CD4-positive, CD25-positive, alpha-beta regulatory T cell (primary cell): ENCODE measurements around the gene TCEAL5. TPM values are rescaled to one million over a fixed set of nuclear protein-coding genes. Genes with fewer than 3 reads are reported as not detected.

Experiments
- ATAC-seq, 2 donors: fragments of 150-1000 bp; cut with Tn5 transposase; one replicate each; pipeline ENCODE4 v1.10.0; 2021; ENCODE audit warnings: low read depth in 2 of 2, moderate number of reproducible peaks in 2 of 2, moderate library complexity in 1 of 2
- DNase-seq, 3 donors: peaks; one replicate each; pipeline versions ENCODE4 v3.0.0 to v3.0.0-alpha.2; 2012 to 2022; ENCODE audit warnings: mixed read lengths in 1 of 3
- H3K27ac ChIP-seq: one replicate; pipeline ENCODE4 v1.7.0; 2013; ENCODE audit warnings: mild to moderate bottlenecking, low read length; ENCODE audit not compliant: insufficient read depth, poor library complexity, severe bottlenecking
- H3K27me3 ChIP-seq: one replicate; pipeline ENCODE4 v1.7.0; 2013; ENCODE audit warnings: low read length; ENCODE audit not compliant: control insufficient read depth, insufficient read depth
- H3K36me3 ChIP-seq: one replicate; pipeline ENCODE4 v1.7.0; 2013; ENCODE audit warnings: mild to moderate bottlenecking, low read length, moderate library complexity; ENCODE audit not compliant: control insufficient read depth, insufficient read depth
- H3K4me1 ChIP-seq: 2 replicates; pipeline ENCODE4 v1.7.0; 2013; ENCODE audit warnings: mild to moderate bottlenecking, low read length; ENCODE audit not compliant: insufficient read depth, control insufficient read depth, poor library complexity, severe bottlenecking
- H3K4me3 ChIP-seq: one replicate; pipeline ENCODE4 v1.7.0; 2013; ENCODE audit warnings: low read depth, mild to moderate bottlenecking, low read length, moderate library complexity
- H3K9me3 ChIP-seq, 2 experiments: 1 replicate in 1 of 2; 2 replicates in 1 of 2; pipeline ENCODE4 v1.7.0; 2013; ENCODE audit warnings: low read length in 2 of 2, mild to moderate bottlenecking in 1 of 2, moderate library complexity in 1 of 2; ENCODE audit not compliant: control insufficient read depth in 2 of 2
- H3K27ac Mint-ChIP-seq, 3 donors: one replicate each; pipeline ENCODE4 v1.8.0; 2020 to 2022; ENCODE audit warnings: mild to moderate bottlenecking in 3 of 3, mixed read lengths in 3 of 3, moderate library complexity in 2 of 3
- H3K27me3 Mint-ChIP-seq: one replicate; pipeline ENCODE4 v1.8.0; 2022; ENCODE audit warnings: mild to moderate bottlenecking, mixed read lengths
- H3K36me3 Mint-ChIP-seq: one replicate; pipeline ENCODE4 v1.8.0; 2020; ENCODE audit warnings: mixed read lengths
- H3K4me1 Mint-ChIP-seq, 4 donors: one replicate each; pipeline ENCODE4 v1.8.0; 2020 to 2022; ENCODE audit warnings: mixed read lengths in 4 of 4, mild to moderate bottlenecking in 1 of 4
- H3K4me3 Mint-ChIP-seq, 4 donors: one replicate each; pipeline ENCODE4 v1.8.0; 2020 to 2022; ENCODE audit warnings: mild to moderate bottlenecking in 4 of 4, mixed read lengths in 4 of 4, moderate library complexity in 3 of 4
- H3K9me3 Mint-ChIP-seq, 7 donors: one replicate each; pipeline ENCODE4 v1.8.0; 2020 to 2022; ENCODE audit warnings: mixed read lengths in 7 of 7, mild to moderate bottlenecking in 3 of 7, moderate library complexity in 2 of 7
- polyA plus RNA-seq, 4 donors: library from polyadenylated mRNA; unstranded; fragments of 300-500 nt; fragmentation: Illumina TruSeq; gene quantifications; one replicate each; pipeline ENCODE4 v1.2.3, GENCODE V29; 2021
- total RNA-seq: library from RNA; stranded (reverse); gene quantifications from one replicate; pipeline ENCODE4 v1.2.3, GENCODE V29; 2022

Gene TCEAL5
- total and polyA plus RNA-seq, 5 donors from 2014 or later: not detected

DNA sequence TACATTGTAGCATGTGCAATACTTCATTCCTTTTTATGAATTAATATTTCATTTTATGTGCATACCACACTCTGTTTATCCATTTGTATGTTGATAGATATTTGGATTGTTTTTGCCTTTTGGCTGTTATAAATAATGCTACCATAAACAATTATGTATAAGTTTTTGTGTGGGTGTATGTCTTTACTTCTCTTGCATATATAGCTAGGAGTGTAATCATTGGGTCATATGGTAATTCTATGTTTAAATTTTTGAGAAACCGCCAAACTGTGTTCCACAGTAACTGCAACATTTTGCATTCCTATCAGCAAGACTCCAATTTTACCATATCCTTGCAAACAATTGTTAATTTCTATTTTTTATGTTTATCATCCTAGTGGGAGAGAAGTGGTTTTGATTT, 3.1 kb upstream of the TCEAL5 start:
- Mint-ChIP-seq H3K27me3 (peaks cover 44% of the 10 kb centered on the region), H3K36me3 (no peaks in the 10 kb centered on the region)

GRCh38 chrX:103275947-103276567, 493 bp downstream of the TCEAL5 start:
- DNase-seq (no peak), ATAC-seq (no peak)
- Mint-ChIP-seq H3K9me3 (peaks cover 0 to 3% (median 0%) of the 10 kb centered on the region in 7 donors), H3K27me3 (peaks cover 56% of the 10 kb centered on the region), H3K36me3 (no peaks in the 10 kb centered on the region), H3K4me3 (peak overlapping the region in 1 of 4 donors; percentile 54), H3K27ac (no peak overlapping the region), H3K4me1 (peaks cover 0 to 11% (median 4%) of the 10 kb centered on the region in 4 donors)
- no peak overlapping the region for H3K27ac ChIP-seq
- H3K36me3 ChIP-seq: no peaks in the 10 kb centered on the region
- H3K4me3 ChIP-seq: no peak overlapping the region
- peaks cover 9% of the 10 kb centered on the region for H3K27me3 ChIP-seq
- H3K4me1 ChIP-seq: no peaks in the 10 kb centered on the region
- H3K9me3 ChIP-seq: no peaks in the 10 kb centered on the region

More for the DNA sequence above, 3.1 kb upstream of the TCEAL5 start:
- ATAC-seq: no peak
- H3K4me3 ChIP-seq: no peak overlapping the region
- no peaks in the 10 kb centered on the region for H3K9me3 ChIP-seq
- no peak overlapping the region for H3K27ac ChIP-seq
- peaks cover 0 to 1% (median 0%) of the 10 kb centered on the region in 7 donors for H3K9me3 Mint-ChIP-seq
- H3K36me3 ChIP-seq: no peaks in the 10 kb centered on the region
- H3K4me1 ChIP-seq: no peaks in the 10 kb centered on the region
- no peak for DNase-seq
- peaks cover 9% of the 10 kb centered on the region for H3K27me3 ChIP-seq
- H3K27ac Mint-ChIP-seq: no peak overlapping the region
- H3K4me1 Mint-ChIP-seq: peaks cover 0 to 9% (median 3%) of the 10 kb centered on the region in 4 donors
- H3K4me3 Mint-ChIP-seq: no peak overlapping the region

DNA sequence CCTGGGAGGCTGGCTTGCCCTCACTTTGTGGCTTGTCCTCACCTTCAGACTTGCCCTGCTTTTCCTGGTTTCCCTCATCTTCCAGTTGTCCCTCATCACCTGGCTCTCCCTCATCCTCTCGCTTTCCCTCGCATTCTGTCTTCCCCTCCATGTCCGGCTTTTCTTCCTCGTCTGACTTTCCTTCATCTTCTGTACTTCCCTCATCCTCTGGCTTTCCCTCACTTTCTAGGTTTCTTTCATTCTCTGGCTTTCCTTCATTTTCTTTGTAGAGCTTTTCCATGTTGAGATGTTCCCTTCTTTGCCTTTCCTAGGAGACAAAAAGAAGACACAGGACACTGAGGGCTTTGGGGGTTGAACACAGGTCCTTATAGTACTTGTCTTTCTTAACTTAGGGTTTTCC, 2.3 kb downstream of the TCEAL5 start:
- Mint-ChIP-seq H3K27ac (no peak overlapping the region), H3K4me3 (no peak overlapping the region), H3K27me3 (peaks cover 53% of the 10 kb centered on the region), H3K36me3 (no peaks in the 10 kb centered on the region), H3K4me1 (peaks cover 0 to 11% (median 4%) of the 10 kb centered on the region in 4 donors), H3K9me3 (peaks cover 0 to 3% (median 0%) of the 10 kb centered on the region in 7 donors)
- H3K4me1 ChIP-seq: no peaks in the 10 kb centered on the region
- no peaks in the 10 kb centered on the region for H3K9me3 ChIP-seq
- ATAC-seq: no peak
- no peak for DNase-seq
- no peak overlapping the region for H3K27ac ChIP-seq
- no peaks in the 10 kb centered on the region for H3K36me3 ChIP-seq
- H3K4me3 ChIP-seq: no peak overlapping the region
- peaks cover 12% of the 10 kb centered on the region for H3K27me3 ChIP-seq

GRCh38 chrX:103258275-103258674, 18.3 kb downstream of the TCEAL5 start:
- Mint-ChIP-seq H3K27me3 (peaks cover 16% of the 10 kb centered on the region), H3K4me3 (no peak overlapping the region), H3K27ac (no peak overlapping the region), H3K36me3 (no peaks in the 10 kb centered on the region), H3K9me3 (no peaks in the 10 kb centered on the region), H3K4me1 (peaks cover 0 to 21% (median 11%) of the 10 kb centered on the region in 4 donors)
- no peaks in the 10 kb centered on the region for H3K9me3 ChIP-seq
- ATAC-seq (no peak), DNase-seq (no peak)
- no peak overlapping the region for H3K27ac ChIP-seq
- H3K36me3 ChIP-seq: no peaks in the 10 kb centered on the region
- peaks cover 3% of the 10 kb centered on the region for H3K27me3 ChIP-seq
- H3K4me1 ChIP-seq: peaks cover 8% of the 10 kb centered on the region
- no peak overlapping the region for H3K4me3 ChIP-seq

- no peak overlapping the region for H3K4me3 ChIP-seq
- no peaks in the 10 kb centered on the region for H3K9me3 Mint-ChIP-seq
- peaks cover 9% of the 10 kb centered on the region for H3K27me3 Mint-ChIP-seq
- peaks cover 8% of the 10 kb centered on the region for H3K4me1 ChIP-seq
- no peak overlapping the region for H3K27ac ChIP-seq
- no peaks in the 10 kb centered on the region for H3K27me3 ChIP-seq
- H3K36me3 ChIP-seq: no peaks in the 10 kb centered on the region
- H3K36me3 Mint-ChIP-seq: no peaks in the 10 kb centered on the region
- ATAC-seq (no peak), DNase-seq (no peak)
- H3K27ac Mint-ChIP-seq: no peak overlapping the region
- H3K4me3 Mint-ChIP-seq: peak overlapping the region in 1 of 4 donors; percentile 46
- H3K9me3 ChIP-seq: no peaks in the 10 kb centered on the region
- peaks cover 0 to 23% (median 13%) of the 10 kb centered on the region in 4 donors for H3K4me1 Mint-ChIP-seq
These were observed 19.9 kb downstream of the TCEAL5 start for GRCh38 chrX:103256651-103257050.

GRCh38 chrX:103254921-103255493, 21.5 kb downstream of the TCEAL5 start, which contains the start of gene TCEAL8:
TSS of gene TCEAL8 (minus strand) at chrX:103255155. CDS start at chrX:103253979, 1,176 bp downstream.
- Histone ChIP-seq H3K27ac (peak within 1 kb of the TSS; percentile 76), H3K4me1 (peaks cover 8% of the 10 kb centered on the region), H3K27me3 (no peaks in the 10 kb centered on the region), H3K4me3 (peak within 1 kb of the TSS; percentile 87), H3K9me3 (no peaks in the 10 kb centered on the region), H3K36me3 (no peaks in the 10 kb centered on the region)
- DNase-seq (peak; percentile 51 to 79 (median 51)), ATAC-seq (peak; percentile 79 to 86)
- Mint-ChIP-seq H3K36me3 (no peaks in the 10 kb centered on the region), H3K27ac (peak within 1 kb of the TSS; percentile 95 to 99 (median 96)), H3K27me3 (peaks cover 4% of the 10 kb centered on the region), H3K9me3 (no peaks in the 10 kb centered on the region), H3K4me3 (peak within 1 kb of the TSS; percentile 86 to 96 (median 94)), H3K4me1 (peaks cover 0 to 23% (median 13%) of the 10 kb centered on the region in 4 donors)

- H3K4me1 Mint-ChIP-seq: peaks cover 0 to 23% (median 13%) of the 10 kb centered on the region in 4 donors
- peak overlapping the region; percentile 86 to 96 (median 94) for H3K4me3 Mint-ChIP-seq
- peaks cover 4% of the 10 kb centered on the region for H3K27me3 Mint-ChIP-seq
- Histone ChIP-seq H3K27me3 (no peaks in the 10 kb centered on the region), H3K9me3 (no peaks in the 10 kb centered on the region), H3K27ac (peak overlapping the region; percentile 76), H3K4me1 (peaks cover 8% of the 10 kb centered on the region), H3K4me3 (peak overlapping the region; percentile 87), H3K36me3 (no peaks in the 10 kb centered on the region)
- H3K9me3 Mint-ChIP-seq: no peaks in the 10 kb centered on the region
- H3K27ac Mint-ChIP-seq: peak overlapping the region; percentile 95 to 99 (median 96)
- DNase-seq: peak; percentile 8 to 70 (median 11)
- peak; percentile 21 to 35 for ATAC-seq
- H3K36me3 Mint-ChIP-seq: no peaks in the 10 kb centered on the region
These were observed 22.3 kb downstream of the TCEAL5 start for GRCh38 chrX:103254171-103254824.
